ENCODE measurements around the gene RHO.

RHO gene

GRCh38 chr3:129582799-129583198 is 54.4 kb downstream of the RHO start:
- no peak for DNase-seq

GRCh38 chr3:129583289-129583688 is 54.9 kb downstream of the RHO start:
- no peak for DNase-seq

- no peak for DNase-seq
These were observed 56.2 kb downstream of the RHO start for GRCh38 chr3:129584631-129585030.

Data from activated gamma-delta T cell (primary cell).